ENCODE data around the gene PCDH19. TPM values are rescaled to one million over a fixed set of nuclear protein-coding genes. Genes with fewer than 3 reads are reported as not detected.

The PCDH19 gene
- total RNA-seq, 2 donors from 2014 or later, result not detected

DNA sequence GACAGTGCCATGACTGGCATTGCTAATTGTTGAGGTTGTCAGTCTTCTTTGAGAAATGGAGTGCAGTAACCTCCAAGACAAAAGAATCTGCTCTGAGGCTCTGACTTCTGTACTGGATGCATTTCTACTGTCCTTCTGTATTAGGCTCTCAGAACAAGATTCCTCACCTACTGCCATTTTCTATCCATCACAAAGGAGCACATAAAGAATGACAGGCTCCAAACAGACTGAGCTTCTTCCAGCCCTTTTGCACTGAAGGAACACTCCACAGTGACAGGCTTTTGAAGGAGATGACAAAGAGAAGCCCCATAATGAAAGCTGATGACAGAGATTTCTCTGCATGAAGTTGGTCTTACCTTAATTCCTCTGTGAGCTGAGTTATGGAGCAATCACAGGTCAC, 162.2 kb downstream of the PCDH19 start:
- Mint-ChIP-seq H3K4me1 (ENCODE audit: low read depth) (no peaks in the 10 kb centered on the region), H3K36me3 (ENCODE audit: insufficient read depth in 2 of 2) (no peaks in the 10 kb centered on the region), H3K27me3 (ENCODE audit: low read depth) (peaks cover 5% of the 10 kb centered on the region), H3K9me3 (no peaks in the 10 kb centered on the region), H3K27ac (no peak overlapping the region), H3K4me3 (no peak overlapping the region)
- no peak for DNase-seq
- ATAC-seq (replicated peaks in 1 of 2), result no peak

DNA sequence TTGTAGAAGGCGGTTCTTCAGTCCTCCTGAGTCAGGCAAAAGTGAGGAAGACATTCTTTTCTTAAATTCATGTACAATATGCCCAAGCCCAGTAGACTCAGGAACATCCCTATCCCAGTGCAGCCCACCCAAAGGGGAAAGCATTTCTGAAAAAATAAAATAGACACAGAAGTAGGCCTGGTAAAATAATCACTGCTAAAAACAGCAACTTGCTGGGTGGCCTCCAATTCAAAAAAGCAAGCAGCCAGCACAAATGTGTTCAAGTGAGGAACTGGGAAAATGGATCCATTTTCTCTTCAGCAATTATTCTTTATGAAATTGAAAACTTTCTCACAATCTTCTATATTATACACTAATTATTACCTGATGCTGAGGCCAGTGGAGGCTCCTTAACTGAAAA, 165.4 kb downstream of the PCDH19 start:
- DNase-seq (no peak), ATAC-seq (replicated peaks in 1 of 2) (no peak)
- no peak overlapping the region for H3K27ac Mint-ChIP-seq
- no peaks in the 10 kb centered on the region for H3K36me3 Mint-ChIP-seq (ENCODE audit: insufficient read depth in 2 of 2)
- no peaks in the 10 kb centered on the region for H3K4me1 Mint-ChIP-seq (ENCODE audit: low read depth)
- H3K9me3 Mint-ChIP-seq, result peaks cover 0 to 1% of the 10 kb centered on the region in 2 donors
- no peaks in the 10 kb centered on the region for H3K27me3 Mint-ChIP-seq (ENCODE audit: low read depth)
- no peak overlapping the region for H3K4me3 Mint-ChIP-seq

Other genes starting within 250 kb of the PCDH19 start
- gene TNMD, start 174.7 kb upstream of the PCDH19 start, total RNA-seq, result not detected
- under 1 TPM in 1 of 2 donors, not detected in 1; 0.43 TPM for gene TSPAN6, start 226.5 kb upstream of the PCDH19 start, total RNA-seq
- not detected for gene SRPX2, start 233.9 kb upstream of the PCDH19 start, total RNA-seq